Body of pancreas (tissue), 4 donors: ENCODE measurements around the gene DAB2IP.

ENCODE experiments used
- POLR2A ChIP-seq, 3 donors: fragments of 450-650 bp; IDR thresholded peaks; one replicate each; pipeline ENCODE4 v1.6.1; 2016; ENCODE audit warnings: antibody characterized with exemption in 3 of 3, mild to moderate bottlenecking in 2 of 3
- TF ChIP-seq, protein P1 (sequence below), 7 experiments: fragments of 450-650 bp in 4 of 7; fragments of 200-600 bp in 3 of 7; sonication (generic) in 3 of 7; IDR thresholded peaks; one replicate each; pipeline ENCODE4 v1.5.1; 2016 to 2019; ENCODE audit warnings: antibody characterized with exemption in 7 of 7

DNA sequence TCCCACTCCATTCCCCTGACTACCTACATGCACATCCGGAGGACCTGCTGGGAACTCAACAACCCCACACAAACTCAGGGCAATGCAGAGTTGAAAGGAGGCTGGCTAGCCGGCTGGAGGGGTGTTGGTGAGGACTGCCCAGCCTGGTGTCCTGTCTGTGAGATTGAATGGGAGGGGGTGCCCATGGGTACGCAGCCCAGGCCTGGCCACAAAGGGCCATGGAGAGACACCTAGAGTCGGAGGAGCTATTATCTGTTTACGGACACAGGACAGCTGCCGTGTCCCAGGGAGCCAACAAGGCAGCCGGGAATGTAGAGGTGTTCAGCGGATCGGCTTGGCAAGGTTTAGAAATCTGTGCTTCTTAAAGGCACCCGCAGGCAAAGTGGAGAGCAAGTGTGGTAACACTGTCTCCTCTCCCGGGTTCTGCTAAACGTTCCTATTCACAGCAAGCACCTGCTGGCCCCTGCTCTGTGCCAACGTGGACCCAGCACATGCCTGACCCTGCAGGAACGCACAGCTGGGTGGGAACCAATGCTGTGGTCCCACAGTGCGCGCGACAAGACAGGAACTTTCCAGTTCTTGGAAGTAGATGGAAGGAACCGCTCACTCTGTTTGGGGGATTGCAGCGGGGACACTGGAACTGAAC is 166.7 kb downstream of the DAB2IP start:
- TF ChIP-seq, protein P1, sequence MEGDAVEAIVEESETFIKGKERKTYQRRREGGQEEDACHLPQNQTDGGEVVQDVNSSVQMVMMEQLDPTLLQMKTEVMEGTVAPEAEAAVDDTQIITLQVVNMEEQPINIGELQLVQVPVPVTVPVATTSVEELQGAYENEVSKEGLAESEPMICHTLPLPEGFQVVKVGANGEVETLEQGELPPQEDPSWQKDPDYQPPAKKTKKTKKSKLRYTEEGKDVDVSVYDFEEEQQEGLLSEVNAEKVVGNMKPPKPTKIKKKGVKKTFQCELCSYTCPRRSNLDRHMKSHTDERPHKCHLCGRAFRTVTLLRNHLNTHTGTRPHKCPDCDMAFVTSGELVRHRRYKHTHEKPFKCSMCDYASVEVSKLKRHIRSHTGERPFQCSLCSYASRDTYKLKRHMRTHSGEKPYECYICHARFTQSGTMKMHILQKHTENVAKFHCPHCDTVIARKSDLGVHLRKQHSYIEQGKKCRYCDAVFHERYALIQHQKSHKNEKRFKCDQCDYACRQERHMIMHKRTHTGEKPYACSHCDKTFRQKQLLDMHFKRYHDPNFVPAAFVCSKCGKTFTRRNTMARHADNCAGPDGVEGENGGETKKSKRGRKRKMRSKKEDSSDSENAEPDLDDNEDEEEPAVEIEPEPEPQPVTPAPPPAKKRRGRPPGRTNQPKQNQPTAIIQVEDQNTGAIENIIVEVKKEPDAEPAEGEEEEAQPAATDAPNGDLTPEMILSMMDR (IDR thresholded peaks at IDR 0.05), result no peak
- no peak for TF ChIP-seq POLR2A (IDR thresholded peaks at IDR 0.05)
